Epidermal melanocyte (primary cell): ENCODE measurements around the gene ATP5MG.
"Not testable (repeated sequence)": the region's sequence is repeated elsewhere in the genome, so short reads cannot be mapped to it uniquely, and the experiment has no call there.

ENCODE experiments used
- DNase-seq: peaks from one replicate; pipeline ENCODE4 v3.0.0; 2011; ENCODE audit warnings: low spot score; ENCODE audit not compliant: insufficient read length

ATP5MG gene

GRCh38 chr11:118401151-118401879 lies at the start of gene ATP5MG:
TSS of gene ATP5MG (plus strand) at chr11:118401606. CDS start at chr11:118401666, 60 bp downstream.
- DNase-seq: peak; percentile 85

- DNase-seq: no peak
These were observed 48.2 kb upstream of the ATP5MG start for GRCh38 chr11:118353084-118353710.

GRCh38 chr11:118358071-118358470 lies 43.3 kb upstream of the ATP5MG start:
- no peak for DNase-seq

- peak; percentile 53 for DNase-seq
These were observed 42.0 kb upstream of the ATP5MG start, which contains the start of gene UBE4A for GRCh38 chr11:118359295-118359958. TSS of gene UBE4A (plus strand) at chr11:118359600. CDS start at chr11:118365081, 5,481 bp downstream.

- DNase-seq: no peak
These were observed 36.3 kb upstream of the ATP5MG start for GRCh38 chr11:118364956-118365615.

GRCh38 chr11:118366287-118366686 lies 35.1 kb upstream of the ATP5MG start:
- no peak for DNase-seq

- no peak for DNase-seq
These were observed 30.6 kb upstream of the ATP5MG start for GRCh38 chr11:118370774-118371173.

GRCh38 chr11:118373263-118373662 lies 28.1 kb upstream of the ATP5MG start:
- DNase-seq: no peak

GRCh38 chr11:118373871-118374270 lies 27.5 kb upstream of the ATP5MG start:
- no peak for DNase-seq

- no peak for DNase-seq
These were observed 26.7 kb upstream of the ATP5MG start for GRCh38 chr11:118374729-118375128.

GRCh38 chr11:118375978-118376377 lies 25.4 kb upstream of the ATP5MG start:
- DNase-seq: no peak

GRCh38 chr11:118379497-118379896 lies 21.9 kb upstream of the ATP5MG start:
- DNase-seq: no peak

GRCh38 chr11:118380571-118380970 lies 20.8 kb upstream of the ATP5MG start:
- no peak for DNase-seq

GRCh38 chr11:118382954-118383353 lies 18.5 kb upstream of the ATP5MG start:
- no peak for DNase-seq

GRCh38 chr11:118383657-118384056 lies 17.7 kb upstream of the ATP5MG start:
- no peak for DNase-seq

GRCh38 chr11:118396097-118396501 lies 5.3 kb upstream of the ATP5MG start:
- no peak for DNase-seq

GRCh38 chr11:118397448-118397847 lies 4.0 kb upstream of the ATP5MG start:
- no peak for DNase-seq

- DNase-seq: no peak
These were observed 2.4 kb upstream of the ATP5MG start for GRCh38 chr11:118398791-118399559.

- peak; percentile 38 for DNase-seq
These were observed 629 bp downstream of the ATP5MG start for GRCh38 chr11:118401880-118402590.

- DNase-seq: not testable (repeated sequence)
These were observed 1.2 kb downstream of the ATP5MG start for GRCh38 chr11:118402594-118402993.
